Pancreas (tissue), 10 donors: ENCODE results near the gene CCDC50. TPM values are rescaled to one million over a fixed set of nuclear protein-coding genes. Genes with fewer than 3 reads are reported as not detected.

ENCODE experiments used
- ATAC-seq, 4 donors: fragments of 200-7000 bp; cut with Tn5 transposase; one replicate each; pipeline versions ENCODE4 v1.8.0 to v1.9.1; 2020; ENCODE audit warnings: mild to moderate bottlenecking in 4 of 4, moderate library complexity in 4 of 4
- DNase-seq, 6 donors: peaks; one replicate each; pipeline ENCODE4 v3.0.0-alpha.2; 2020
- FAIRE-seq: peaks from 2 replicates; lab custom pipeline; 2012; peaks lifted over from hg19 to GRCh38; lab: Jason Lieb, UNC
- H3K27ac ChIP-seq, 4 donors: fragments of 200-600 bp; sonication (generic); 1 replicate in 3 of 4; 2 replicates in 1 of 4; pipeline versions ENCODE4 v1.5.0 to v1.8.0; 2020
- H3K27me3 ChIP-seq, 4 donors: fragments of 200-600 bp; one replicate each; pipeline ENCODE4 v1.8.0; 2021
- H3K36me3 ChIP-seq, 3 donors: fragments of 200-600 bp; sonication (generic) in 1 of 3; one replicate each; pipeline versions ENCODE4 v1.5.0 to v1.8.0; 2020 to 2021
- H3K4me1 ChIP-seq, 3 donors: fragments of 200-600 bp; one replicate each; pipeline ENCODE4 v1.8.0; 2021
- H3K4me3 ChIP-seq, 4 donors: fragments of 200-600 bp; sonication (generic) in 2 of 4; one replicate each; pipeline versions ENCODE4 v1.5.0 to v1.8.0; 2020 to 2021
- H3K9me3 ChIP-seq, 4 donors: fragments of 200-600 bp; one replicate each; pipeline ENCODE4 v1.8.0; 2021
- WGBS, 2 donors: extraction: QIAGEN DNeasy Blood & Tissue Kit; methylation state at CpG; one replicate each; pipeline ENCODE4 v1.1.7; 2013; 5-methylcytosine and 5-hydroxymethylcytosine counted together
- intact Hi-C, 3 donors: fragments of 100-400 bp; cut with DNase I; formaldehyde crosslinking; loops; one replicate each; pipeline versions ENCODE4 v1.11.1 to v1.14.2; 2022
- polyA plus RNA-seq, 2 donors: library from polyadenylated mRNA; stranded (reverse); fragments of 200-250 nt; gene quantifications; one replicate each; pipeline ENCODE4 v1.2.3, GENCODE V29; 2013
- total RNA-seq, 6 donors: library from RNA; stranded (reverse); fragmentation: NEBNext Ultra II Directional in 4 of 6; extraction: Animal tissue kit (Norgen Biotek cat#: 25700) in 4 of 6; gene quantifications; one replicate each; pipeline versions ENCODE4 v1.2.1 to v1.2.4, GENCODE V29; 2021 to 2023
- TF ChIP-seq, protein P1 (sequence below), 4 donors: fragments of 200-600 bp; sonication (generic) in 3 of 4; IDR thresholded peaks; one replicate each; pipeline versions ENCODE4 v1.5.0 to v1.8.0; 2021; ENCODE audit warnings: antibody characterized with exemption in 4 of 4
- donor health status: healthy with polysubstance abuse.
- donor health status: DM: no; HTN: no; CAD: no; lungs with moderate emphysema.
- donor health status: DM: no; HTN: no; CAD: no.
- donor health status: control.
- donor health status: control.
- donor health status: Bipolar disorder and iron deficiency.
- donor health status: DM: yes; HTN: yes; CAD: no.
- donor health status: DM: no; HTN: no; CAD: no.
- donor health status: DM: no; HTN: no; CAD: no.
- donor health status: DM: yes; HTN: yes; CAD: no.

The CCDC50 gene
- total and polyA plus RNA-seq, 8 donors = 24.5 to 44.4 (median 30.4) TPM

DNA sequence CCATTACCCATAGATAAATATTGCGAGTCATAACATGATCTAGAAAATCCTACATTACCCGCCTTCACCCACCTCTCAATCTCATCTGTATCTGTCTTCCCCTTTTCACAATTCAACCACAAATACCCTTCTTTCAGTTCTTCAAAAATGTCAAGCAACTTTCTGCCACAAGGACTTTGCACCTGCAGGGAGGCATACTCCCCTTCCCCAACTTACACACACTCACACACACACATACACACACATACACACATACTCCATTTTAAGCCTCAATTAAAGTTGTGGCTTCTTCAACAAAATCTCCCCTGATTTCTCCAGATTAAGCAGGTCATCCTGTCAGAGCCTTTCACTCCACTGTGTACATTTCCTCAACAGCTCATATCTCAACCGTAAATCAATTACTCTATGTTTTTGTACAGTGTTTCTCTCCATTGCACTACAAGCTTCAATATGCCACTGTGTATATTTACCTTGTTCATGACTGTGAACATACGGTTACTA is 33.1 kb upstream of the CCDC50 start:
- intact Hi-C loops = no loop called here
- TF ChIP-seq, protein P1, sequence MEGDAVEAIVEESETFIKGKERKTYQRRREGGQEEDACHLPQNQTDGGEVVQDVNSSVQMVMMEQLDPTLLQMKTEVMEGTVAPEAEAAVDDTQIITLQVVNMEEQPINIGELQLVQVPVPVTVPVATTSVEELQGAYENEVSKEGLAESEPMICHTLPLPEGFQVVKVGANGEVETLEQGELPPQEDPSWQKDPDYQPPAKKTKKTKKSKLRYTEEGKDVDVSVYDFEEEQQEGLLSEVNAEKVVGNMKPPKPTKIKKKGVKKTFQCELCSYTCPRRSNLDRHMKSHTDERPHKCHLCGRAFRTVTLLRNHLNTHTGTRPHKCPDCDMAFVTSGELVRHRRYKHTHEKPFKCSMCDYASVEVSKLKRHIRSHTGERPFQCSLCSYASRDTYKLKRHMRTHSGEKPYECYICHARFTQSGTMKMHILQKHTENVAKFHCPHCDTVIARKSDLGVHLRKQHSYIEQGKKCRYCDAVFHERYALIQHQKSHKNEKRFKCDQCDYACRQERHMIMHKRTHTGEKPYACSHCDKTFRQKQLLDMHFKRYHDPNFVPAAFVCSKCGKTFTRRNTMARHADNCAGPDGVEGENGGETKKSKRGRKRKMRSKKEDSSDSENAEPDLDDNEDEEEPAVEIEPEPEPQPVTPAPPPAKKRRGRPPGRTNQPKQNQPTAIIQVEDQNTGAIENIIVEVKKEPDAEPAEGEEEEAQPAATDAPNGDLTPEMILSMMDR (IDR thresholded peaks at IDR 0.05) = no peak
- Histone ChIP-seq H3K4me1 (no peaks in the 10 kb centered on the region), H3K9me3 (no peaks in the 10 kb centered on the region), H3K27me3 (no peaks in the 10 kb centered on the region), H3K36me3 (no peaks in the 10 kb centered on the region), H3K27ac (no peak overlapping the region), H3K4me3 (no peak overlapping the region)
- WGBS, 2 donors = 44 to 56% methylated on average over 4 of the region's 4 CpGs
- FAIRE-seq = no peak
- no peak for ATAC-seq
- no peak for DNase-seq

DNA sequence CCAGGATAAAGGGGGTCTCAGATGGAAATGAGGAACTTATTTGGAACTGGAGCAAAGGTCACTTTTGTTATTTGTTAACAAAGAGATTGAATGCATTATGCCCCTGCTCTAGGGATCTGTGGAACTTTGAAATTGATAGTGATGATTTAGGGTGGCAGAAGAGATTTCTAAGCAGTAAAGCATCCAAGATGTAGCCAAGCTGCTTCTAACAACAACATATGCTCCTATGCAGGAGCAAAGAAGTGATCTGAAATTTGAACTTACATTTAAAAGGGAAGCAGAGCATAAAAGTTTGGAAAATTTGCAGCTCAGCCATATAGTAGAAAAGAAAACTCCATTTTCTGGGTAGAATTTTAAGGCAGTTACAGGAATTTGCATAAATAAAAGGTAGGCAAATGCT is 30.3 kb upstream of the CCDC50 start:
- no peaks in the 10 kb centered on the region for H3K9me3 ChIP-seq
- H3K27me3 ChIP-seq = no peaks in the 10 kb centered on the region
- ATAC-seq (no peak), DNase-seq (no peak), FAIRE-seq (no peak)
- no peak overlapping the region for H3K4me3 ChIP-seq
- no peaks in the 10 kb centered on the region for H3K36me3 ChIP-seq
- no peak overlapping the region for H3K27ac ChIP-seq
- no peaks in the 10 kb centered on the region for H3K4me1 ChIP-seq
- intact Hi-C loops = no loop called here
- TF ChIP-seq, protein P1 (IDR thresholded peaks at IDR 0.05) = no peak

DNA sequence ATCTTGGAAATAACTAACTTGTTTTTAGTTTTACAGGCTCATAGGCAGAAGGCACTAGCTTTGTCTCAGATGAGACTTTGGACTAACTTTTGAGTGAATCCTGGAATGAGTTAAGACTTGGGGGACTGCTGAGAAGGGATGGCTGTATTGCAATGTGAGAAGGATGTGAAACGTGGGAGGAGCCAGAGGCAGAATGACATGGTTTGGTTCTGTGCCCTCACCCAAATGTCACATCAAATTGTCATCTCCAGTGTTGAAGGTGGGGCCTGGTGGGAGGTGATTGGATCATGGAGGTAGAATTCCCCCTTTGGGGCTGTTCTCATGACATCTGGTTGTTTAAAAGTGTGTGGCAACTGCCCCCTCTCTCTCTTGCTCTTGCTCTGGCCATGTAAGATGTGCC is 28.8 kb upstream of the CCDC50 start:
- H3K9me3 ChIP-seq = no peaks in the 10 kb centered on the region
- intact Hi-C loops = no loop called here
- no peaks in the 10 kb centered on the region for H3K36me3 ChIP-seq
- TF ChIP-seq, protein P1 (IDR thresholded peaks at IDR 0.05) = no peak
- no peak for FAIRE-seq
- H3K4me1 ChIP-seq = no peaks in the 10 kb centered on the region
- 38 to 50% methylated on average over 1 of the region's 1 CpG for WGBS, 2 donors
- H3K4me3 ChIP-seq = no peak overlapping the region
- no peak for ATAC-seq
- DNase-seq = no peak
- H3K27me3 ChIP-seq = no peaks in the 10 kb centered on the region
- H3K27ac ChIP-seq = no peak overlapping the region

DNA sequence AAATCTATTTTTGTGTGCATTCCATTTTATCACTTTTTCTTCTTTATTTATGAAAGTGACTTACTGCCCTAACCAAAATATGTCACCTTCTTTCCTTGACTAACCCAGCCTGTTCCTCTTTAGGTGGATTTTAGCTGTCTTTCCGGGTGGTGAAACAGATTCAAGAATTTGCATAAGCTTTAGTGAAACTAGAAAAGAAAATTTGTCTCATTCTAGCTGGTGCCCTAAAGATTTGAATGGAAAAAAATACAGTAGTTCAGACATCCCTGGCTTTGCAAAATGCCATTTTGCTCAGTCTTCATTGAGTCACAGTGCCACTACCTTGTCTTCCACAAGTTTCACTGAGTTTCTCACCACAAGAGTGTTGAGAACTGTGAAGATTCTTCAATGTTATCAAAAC is 28.2 kb upstream of the CCDC50 start:
- WGBS, 2 donors = 79 to 84% methylated on average over 1 of the region's 1 CpG
- H3K27me3 ChIP-seq = no peaks in the 10 kb centered on the region
- ATAC-seq = no peak

DNA sequence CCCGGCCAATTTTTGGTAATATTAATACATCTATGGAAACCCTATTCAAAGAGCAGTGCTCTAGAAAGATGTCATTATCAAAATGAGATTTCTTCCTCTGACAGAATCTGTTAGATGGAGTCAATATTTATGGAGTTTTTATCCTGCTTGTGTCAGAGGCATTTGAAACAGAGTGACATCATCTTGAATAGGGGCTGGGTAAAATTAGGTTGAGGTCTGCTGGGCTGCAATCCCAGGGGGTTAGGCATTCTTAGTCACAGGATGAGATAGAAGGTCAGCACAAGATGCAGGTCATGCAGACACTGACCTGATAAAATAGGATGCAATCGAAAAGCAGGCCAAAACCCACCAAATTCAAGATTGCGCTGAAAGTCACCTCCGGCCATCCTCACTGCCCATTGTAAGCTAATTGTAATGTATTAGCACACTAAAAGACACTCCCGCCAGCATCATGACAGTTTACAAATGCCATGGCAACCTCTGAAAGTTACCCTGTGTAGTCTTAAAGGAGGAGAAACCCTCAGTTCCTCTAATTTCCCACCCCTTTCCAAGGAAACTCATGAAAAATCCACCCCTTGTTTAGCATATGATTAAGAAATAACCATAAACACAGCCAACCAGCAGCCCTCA is 27.3 kb upstream of the CCDC50 start:
- TF ChIP-seq, protein P1 (IDR thresholded peaks at IDR 0.05) = no peak
- intact Hi-C loops = no loop called here
- Histone ChIP-seq H3K4me3 (no peak overlapping the region), H3K27me3 (no peaks in the 10 kb centered on the region), H3K4me1 (no peaks in the 10 kb centered on the region), H3K36me3 (no peaks in the 10 kb centered on the region), H3K9me3 (no peaks in the 10 kb centered on the region), H3K27ac (no peak overlapping the region)
- DNase-seq (no peak), ATAC-seq (no peak), FAIRE-seq (no peak)
- WGBS, 2 donors = 88 to 91% methylated on average over 5 of the region's 5 CpGs

More for the DNA sequence above, 28.2 kb upstream of the CCDC50 start:
- H3K36me3 ChIP-seq = no peaks in the 10 kb centered on the region
- TF ChIP-seq, protein P1 (IDR thresholded peaks at IDR 0.05) = no peak
- H3K9me3 ChIP-seq = no peaks in the 10 kb centered on the region
- FAIRE-seq (no peak), DNase-seq (no peak)
- intact Hi-C loops = no loop called here
- H3K4me1 ChIP-seq = no peaks in the 10 kb centered on the region
- H3K27ac ChIP-seq = no peak overlapping the region
- H3K4me3 ChIP-seq = no peak overlapping the region
